GM12874 (cell line): ENCODE results near the gene ARMH4.

Experiments used
- TF ChIP-seq, protein P1 (sequence below): IDR thresholded peaks from 2 replicates; pipeline ENCODE4 v1.5.1; 2011; ENCODE audit warnings: low read depth, mild to moderate bottlenecking, control low read depth, low read length, moderate library complexity; ENCODE audit not compliant: insufficient read depth

ARMH4 gene

DNA sequence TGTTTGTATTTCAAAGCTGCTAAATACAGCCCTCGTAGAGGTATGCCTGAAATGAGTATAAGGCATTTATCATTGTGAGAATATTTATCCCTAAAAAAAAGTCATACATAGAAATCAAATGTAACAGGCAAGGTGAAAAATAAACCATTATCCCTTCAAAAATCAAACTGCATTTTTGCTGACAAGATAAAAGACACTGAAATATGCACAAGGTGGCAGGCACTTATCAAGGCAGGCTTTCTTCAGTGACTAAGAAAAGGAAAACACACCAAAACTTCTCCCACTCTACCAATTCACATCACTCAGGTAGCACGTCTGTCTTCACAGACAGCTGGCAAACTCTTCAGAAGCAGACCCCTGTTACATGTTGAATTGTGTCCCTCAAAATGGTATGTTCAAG lies 23.6 kb downstream of the ARMH4 start:
- TF ChIP-seq, protein P1, sequence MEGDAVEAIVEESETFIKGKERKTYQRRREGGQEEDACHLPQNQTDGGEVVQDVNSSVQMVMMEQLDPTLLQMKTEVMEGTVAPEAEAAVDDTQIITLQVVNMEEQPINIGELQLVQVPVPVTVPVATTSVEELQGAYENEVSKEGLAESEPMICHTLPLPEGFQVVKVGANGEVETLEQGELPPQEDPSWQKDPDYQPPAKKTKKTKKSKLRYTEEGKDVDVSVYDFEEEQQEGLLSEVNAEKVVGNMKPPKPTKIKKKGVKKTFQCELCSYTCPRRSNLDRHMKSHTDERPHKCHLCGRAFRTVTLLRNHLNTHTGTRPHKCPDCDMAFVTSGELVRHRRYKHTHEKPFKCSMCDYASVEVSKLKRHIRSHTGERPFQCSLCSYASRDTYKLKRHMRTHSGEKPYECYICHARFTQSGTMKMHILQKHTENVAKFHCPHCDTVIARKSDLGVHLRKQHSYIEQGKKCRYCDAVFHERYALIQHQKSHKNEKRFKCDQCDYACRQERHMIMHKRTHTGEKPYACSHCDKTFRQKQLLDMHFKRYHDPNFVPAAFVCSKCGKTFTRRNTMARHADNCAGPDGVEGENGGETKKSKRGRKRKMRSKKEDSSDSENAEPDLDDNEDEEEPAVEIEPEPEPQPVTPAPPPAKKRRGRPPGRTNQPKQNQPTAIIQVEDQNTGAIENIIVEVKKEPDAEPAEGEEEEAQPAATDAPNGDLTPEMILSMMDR: no peak

DNA sequence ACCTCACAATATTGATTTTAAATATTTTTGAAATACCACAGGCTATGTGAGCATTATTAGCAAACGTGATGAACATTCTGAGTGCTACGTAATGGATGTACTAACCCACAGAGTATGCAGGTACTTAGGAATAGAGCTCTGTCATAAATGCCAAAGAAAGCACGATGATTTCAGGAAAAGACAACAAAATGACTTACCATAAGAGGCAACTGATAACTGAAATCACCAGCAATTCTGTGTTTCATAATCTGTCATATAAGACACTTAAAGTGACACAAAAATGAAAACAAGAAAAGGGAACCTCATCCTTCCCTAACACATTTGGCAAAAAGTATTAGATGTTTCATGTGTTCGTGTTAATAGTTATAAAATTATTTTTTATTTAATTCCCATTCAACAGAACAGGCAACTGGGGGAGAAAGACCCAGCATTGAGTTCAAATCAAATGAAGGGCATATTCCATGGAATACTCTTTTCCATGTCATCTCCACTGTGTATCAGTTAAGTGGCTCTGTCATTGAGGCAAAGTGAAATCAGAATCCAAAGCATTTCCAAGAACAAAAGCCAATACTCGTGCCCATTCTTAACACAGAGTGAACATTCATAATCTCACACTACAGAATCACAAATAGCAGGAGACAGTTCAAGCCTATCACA lies 30.4 kb downstream of the ARMH4 start:
- TF ChIP-seq, protein P1: no peak

DNA sequence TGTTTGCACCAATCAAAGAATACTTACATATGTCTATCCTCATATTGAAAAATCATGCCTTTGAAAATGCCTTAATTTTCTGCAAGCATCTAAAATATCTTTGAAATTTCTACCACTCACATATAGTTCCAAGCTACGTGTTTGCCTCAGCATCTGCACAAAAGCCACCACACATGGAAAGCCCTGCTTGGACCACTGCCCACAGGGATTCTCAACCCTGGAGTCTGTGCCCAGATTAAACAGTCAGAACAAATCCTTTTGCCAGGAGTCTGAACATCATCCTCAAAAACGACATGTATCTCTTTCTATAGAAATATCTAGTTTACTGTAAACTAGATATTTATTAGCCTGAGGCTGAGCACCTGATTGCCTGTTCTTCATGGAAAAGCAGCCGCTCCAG lies 32.6 kb downstream of the ARMH4 start:
- TF ChIP-seq, protein P1: no peak

DNA sequence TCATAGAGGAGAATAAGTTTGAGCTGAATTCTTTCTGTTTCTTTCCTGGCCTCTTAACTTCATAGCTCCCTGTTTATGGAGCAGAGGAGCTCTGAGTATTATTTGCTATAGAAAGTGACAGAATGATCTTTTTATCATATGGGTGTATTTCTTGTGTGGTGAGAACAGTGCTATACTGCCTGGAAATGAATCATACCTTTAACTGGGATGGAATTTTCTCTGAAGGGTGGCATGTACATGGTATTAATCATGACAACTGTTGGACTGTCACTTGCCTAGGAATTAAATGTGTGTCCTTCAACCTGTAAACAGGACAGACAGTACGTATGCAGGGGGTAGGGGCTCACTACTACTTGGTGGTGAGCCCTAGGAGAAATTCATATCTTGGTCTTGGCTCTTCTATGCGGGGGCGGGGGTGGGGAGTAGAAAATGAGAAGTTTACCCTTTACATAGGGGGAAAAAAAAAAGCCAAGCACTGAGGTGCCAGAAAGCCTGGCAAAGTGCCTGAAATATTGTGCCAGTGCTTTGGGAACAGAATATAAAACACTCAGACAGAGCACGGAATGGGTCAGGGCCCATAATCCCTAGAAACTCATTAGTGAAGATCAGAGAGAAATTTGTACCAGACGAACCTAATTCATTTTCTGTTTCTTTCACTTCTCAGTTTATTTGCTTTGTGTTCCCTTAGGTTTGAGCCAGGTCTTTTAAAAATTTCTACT lies 33.8 kb downstream of the ARMH4 start:
- TF ChIP-seq, protein P1: no peak

DNA sequence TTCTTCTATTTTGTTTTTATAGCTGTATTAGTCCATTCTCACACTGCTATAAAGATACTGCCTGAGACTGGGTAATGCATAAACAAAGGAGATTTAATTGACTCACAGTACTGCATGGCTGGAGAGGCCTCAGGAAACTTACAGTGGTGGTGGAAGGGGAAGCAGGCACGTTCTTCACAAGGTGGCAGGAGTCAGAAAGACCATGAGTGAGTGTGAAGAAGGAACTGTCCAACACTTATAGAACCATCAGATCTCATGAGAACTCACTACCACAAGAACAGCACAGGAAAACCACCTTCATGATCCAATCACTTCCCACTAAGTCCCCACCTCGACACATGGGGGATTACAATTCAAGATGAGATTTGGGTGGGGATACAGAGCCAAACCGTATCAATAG lies 42.3 kb downstream of the ARMH4 start:
- TF ChIP-seq, protein P1: no peak

DNA sequence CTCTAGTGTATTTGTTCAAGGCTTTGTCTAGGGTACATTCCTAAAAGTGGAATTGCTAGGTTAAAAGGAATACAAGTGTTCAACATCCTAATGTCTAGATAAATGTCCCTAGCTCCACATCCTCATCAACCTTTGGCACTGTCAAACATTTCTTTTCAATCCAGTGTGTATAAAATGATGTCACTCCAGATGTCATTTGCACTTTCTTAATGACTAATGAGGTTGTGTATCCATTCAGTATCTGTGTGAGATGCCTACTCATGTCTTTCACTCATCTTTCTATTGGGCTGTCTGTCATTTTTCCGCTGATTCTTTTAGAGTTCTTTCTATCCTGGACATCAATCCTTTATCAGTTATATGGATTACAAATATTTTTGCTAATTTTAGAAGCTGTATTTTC lies 43.3 kb downstream of the ARMH4 start:
- TF ChIP-seq, protein P1: no peak

DNA sequence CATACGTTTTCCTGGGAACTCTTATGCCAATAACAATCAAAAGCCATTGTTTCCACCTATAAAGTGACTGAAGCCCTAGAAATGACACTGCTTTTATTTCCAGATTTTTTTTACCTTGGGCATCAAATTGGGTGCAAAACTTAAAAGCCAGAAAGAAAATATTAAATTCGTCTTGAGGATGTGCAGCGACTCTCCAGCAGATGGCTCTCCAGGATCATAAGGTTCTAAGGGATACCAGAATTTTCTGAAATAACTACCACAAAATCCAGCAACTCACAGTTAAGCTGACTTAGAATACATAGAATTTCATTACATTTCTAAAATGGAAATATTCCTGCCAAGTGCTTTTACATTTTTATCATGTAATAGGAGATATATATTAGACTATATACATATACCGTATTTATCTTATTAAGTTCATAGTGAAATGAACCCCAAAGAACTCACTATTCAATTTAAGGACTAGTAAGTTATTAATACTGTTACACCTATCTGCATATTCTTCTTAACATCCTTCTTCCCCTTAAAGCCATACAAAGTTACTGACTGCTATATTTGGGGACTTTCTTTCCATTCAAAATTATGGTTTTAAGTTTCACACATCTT lies 44.0 kb downstream of the ARMH4 start:
- TF ChIP-seq, protein P1: peak; percentile 36; the same call in 1 of the 2 replicates
